Neural progenitor cell (in vitro differentiated cells): Measurements from ENCODE around the gene ZSWIM4. TPM values are rescaled to one million over a fixed set of nuclear protein-coding genes. Genes with fewer than 3 reads are reported as not detected.
A peak's percentile ranks its signal among the peaks of the same experiment; 100 is the strongest.
"Not testable (repeated sequence)": the region's sequence is repeated elsewhere in the genome, so short reads cannot be mapped to it uniquely, and the experiment has no call there.

Experiments
- DNase-seq: peaks from one replicate; pipeline ENCODE4 v3.0.0-alpha.2; 2016; ENCODE audit warnings: low spot score
- H2AFZ ChIP-seq: fragments of 200-600 bp; sonication (generic); replicated peaks from 2 replicates; pipeline ENCODE4 v1.6.1; 2016; ENCODE audit warnings: antibody characterized with exemption
- H3F3A ChIP-seq: fragments of 200-600 bp; sonication (generic); 2 replicates; pipeline ENCODE4 v1.6.1; 2016; ENCODE audit warnings: antibody characterized with exemption, low read depth
- H3K27ac ChIP-seq: fragments of 200-600 bp; sonication (generic); 2 replicates; pipeline ENCODE4 v1.5.1; 2016; ENCODE audit warnings: mild to moderate bottlenecking
- H3K27me3 ChIP-seq: fragments of 200-600 bp; sonication (generic); 2 replicates; pipeline ENCODE4 v1.6.1; 2016; ENCODE audit warnings: mild to moderate bottlenecking, moderate library complexity
- H3K36me3 ChIP-seq: fragments of 200-600 bp; sonication (generic); 2 replicates; pipeline ENCODE4 v1.5.1; 2016
- H3K4me1 ChIP-seq: fragments of 200-600 bp; sonication (generic); 2 replicates; pipeline ENCODE4 v1.6.1; 2016; ENCODE audit warnings: mixed run types
- H3K4me2 ChIP-seq: fragments of 200-600 bp; sonication (generic); 2 replicates; pipeline ENCODE4 v1.6.1; 2016
- H3K4me3 ChIP-seq: fragments of 200-600 bp; sonication (generic); 2 replicates; pipeline ENCODE4 v1.5.1; 2016
- H3K79me2 ChIP-seq: fragments of 200-600 bp; sonication (generic); 2 replicates; pipeline ENCODE4 v1.6.1; 2016; ENCODE audit warnings: low read depth
- H3K9ac ChIP-seq: fragments of 200-600 bp; sonication (generic); 2 replicates; pipeline ENCODE4 v1.6.1; 2016
- H3K9me3 ChIP-seq: fragments of 200-600 bp; sonication (generic); 2 replicates; pipeline ENCODE4 v1.5.1; 2016; ENCODE audit warnings: low read depth
- H4K20me1 ChIP-seq: fragments of 200-600 bp; sonication (generic); 2 replicates; pipeline ENCODE4 v1.6.1; 2016; ENCODE audit warnings: low read depth
- H3K27ac Mint-ChIP-seq: 3 replicates; pipeline ENCODE4 v1.8.0; 2021; ENCODE audit warnings: mixed read lengths
- H3K27me3 Mint-ChIP-seq: 2 replicates; pipeline ENCODE4 v1.8.0; 2022; ENCODE audit warnings: low read depth, mild to moderate bottlenecking, inconsistent platforms, moderate library complexity, mixed read lengths; ENCODE audit not compliant: insufficient read depth
- H3K36me3 Mint-ChIP-seq: 3 replicates; pipeline ENCODE4 v1.8.0; 2021; ENCODE audit warnings: mixed read lengths
- H3K4me1 Mint-ChIP-seq: 3 replicates; pipeline ENCODE4 v1.8.0; 2021; ENCODE audit warnings: mixed read lengths
- H3K4me3 Mint-ChIP-seq: 3 replicates; pipeline ENCODE4 v1.8.0; 2021; ENCODE audit warnings: mild to moderate bottlenecking, moderate library complexity, mixed read lengths
- H3K9me3 Mint-ChIP-seq: 3 replicates; pipeline ENCODE4 v1.8.0; 2020; ENCODE audit warnings: mixed read lengths
- CTCF ChIP-seq: fragments of 200-600 bp; sonication (generic); IDR thresholded peaks from 2 replicates; pipeline ENCODE4 v1.5.1; 2017; ENCODE audit warnings: antibody characterized with exemption, mild to moderate bottlenecking
- EZH2 ChIP-seq: fragments of 200-600 bp; sonication (generic); IDR thresholded peaks from 2 replicates; pipeline ENCODE4 v1.6.1; 2017; ENCODE audit warnings: antibody characterized with exemption, mild to moderate bottlenecking, moderate library complexity
- EZH2phosphoT487 ChIP-seq: fragments of 200-600 bp; sonication (generic); IDR thresholded peaks from 2 replicates; pipeline ENCODE4 v1.6.1; 2017; ENCODE audit warnings: antibody characterized with exemption
- total RNA-seq: library from RNA; depleted of rRNA; stranded (reverse); fragments of >200 nt; gene quantifications from 2 replicates; pipeline ENCODE4 v1.2.3, GENCODE V29; 2015; ENCODE audit warnings: low replicate concordance

Gene ZSWIM4
- total RNA-seq, 1 donor from 2014 or later, result 6.7 TPM

DNA sequence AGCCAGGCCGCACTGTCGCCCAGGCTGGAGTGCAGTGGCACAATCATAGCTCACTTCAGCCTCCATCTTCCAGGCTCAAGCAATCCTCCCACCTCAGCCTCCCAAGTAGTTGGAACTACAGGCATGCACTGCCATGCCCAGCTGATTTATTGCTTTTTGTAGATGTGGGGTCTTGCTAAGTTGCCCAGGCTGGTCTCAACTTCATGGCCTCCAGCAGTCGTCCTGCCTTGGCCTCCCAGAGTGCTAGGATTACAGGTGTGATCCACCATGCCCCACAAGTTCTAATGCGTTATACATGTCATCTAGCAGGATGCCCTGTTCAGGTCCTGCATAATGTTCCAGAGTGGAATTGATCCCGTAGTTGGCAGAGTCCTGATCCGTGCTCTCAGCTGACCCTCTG is 16.4 kb upstream of the ZSWIM4 start:
- Histone ChIP-seq H3K36me3 (no peaks in the 10 kb centered on the region), H3K27ac (no peak overlapping the region), H3F3A (peaks cover 26% of the 10 kb centered on the region), H3K79me2 (peaks cover 28% of the 10 kb centered on the region), H3K4me2 (no peak overlapping the region), H3K4me3 (no peak overlapping the region), H3K9me3 (no peaks in the 10 kb centered on the region), H4K20me1 (peaks cover 18% of the 10 kb centered on the region), H3K9ac (no peak overlapping the region), H3K27me3 (no peaks in the 10 kb centered on the region), H2AFZ (no peak overlapping the region), H3K4me1 (peaks cover 14% of the 10 kb centered on the region)
- Mint-ChIP-seq H3K27ac (no peak overlapping the region), H3K9me3 (no peaks in the 10 kb centered on the region), H3K27me3 (peaks cover 2% of the 10 kb centered on the region), H3K36me3 (peaks cover 24% of the 10 kb centered on the region), H3K4me3 (peak overlapping the region; percentile 25), H3K4me1 (peaks cover 41% of the 10 kb centered on the region)
- TF ChIP-seq CTCF (no peak), EZH2phosphoT487 (no peak), EZH2 (no peak)
- no peak for DNase-seq

- H3K27me3 ChIP-seq, H3K4me3 Mint-ChIP-seq, H3K9me3 Mint-ChIP-seq, H3K27ac ChIP-seq, H3K9me3 ChIP-seq, H3K4me2 ChIP-seq, DNase-seq, H3K27ac Mint-ChIP-seq, H2AFZ ChIP-seq, H3K4me3 ChIP-seq, H3K27me3 Mint-ChIP-seq, H3K36me3 ChIP-seq, H3K9ac ChIP-seq: not testable (repeated sequence)
- peaks cover 16% of the 10 kb centered on the region for H4K20me1 ChIP-seq
- peaks cover 40% of the 10 kb centered on the region for H3K4me1 Mint-ChIP-seq
- H3K4me1 ChIP-seq, result peaks cover 14% of the 10 kb centered on the region
- peaks cover 24% of the 10 kb centered on the region for H3K79me2 ChIP-seq
- peaks cover 21% of the 10 kb centered on the region for H3F3A ChIP-seq
- H3K36me3 Mint-ChIP-seq, result peaks cover 24% of the 10 kb centered on the region
Measured at GRCh38 chr19:13779794-13780193, 15.4 kb upstream of the ZSWIM4 start.

DNA sequence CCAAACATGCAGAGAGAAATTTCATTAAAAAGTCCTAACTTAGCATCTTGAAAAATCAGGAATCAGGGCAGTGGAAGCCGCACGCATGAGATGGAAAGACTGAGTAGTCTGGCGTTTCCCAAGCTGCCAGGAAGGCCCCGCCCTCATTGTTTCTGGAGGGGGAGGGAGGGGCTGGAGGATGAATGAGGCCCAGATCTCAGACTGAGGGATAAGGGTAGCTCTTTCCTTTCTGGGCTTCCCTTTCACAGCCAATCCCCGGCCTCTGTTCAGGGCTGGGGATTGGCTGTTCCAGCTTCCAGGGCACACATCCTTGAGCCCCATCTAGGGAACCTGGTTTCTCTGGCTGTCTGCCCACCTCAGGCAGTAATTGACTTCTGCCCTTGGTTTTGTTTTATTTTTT is 13.7 kb upstream of the ZSWIM4 start:
- H4K20me1 ChIP-seq, result peaks cover 2% of the 10 kb centered on the region
- no peak for TF ChIP-seq CTCF
- TF ChIP-seq EZH2, result no peak
- no peak for TF ChIP-seq EZH2phosphoT487
- H3K9me3 ChIP-seq, result no peaks in the 10 kb centered on the region
- Mint-ChIP-seq H3K27me3 (peaks cover 2% of the 10 kb centered on the region), H3K4me3 (peak overlapping the region; percentile 43), H3K36me3 (peaks cover 20% of the 10 kb centered on the region), H3K27ac (no peak overlapping the region), H3K4me1 (peaks cover 31% of the 10 kb centered on the region), H3K9me3 (no peaks in the 10 kb centered on the region)
- DNase-seq, result peak; percentile 90
- H3K79me2 ChIP-seq, result peaks cover 7% of the 10 kb centered on the region
- no peak overlapping the region for H2AFZ ChIP-seq
- H3K36me3 ChIP-seq, result no peaks in the 10 kb centered on the region
- no peak overlapping the region for H3K9ac ChIP-seq
- no peak overlapping the region for H3K27ac ChIP-seq
- H3K4me2 ChIP-seq, result peak overlapping the region; percentile 35
- peaks cover 7% of the 10 kb centered on the region for H3K4me1 ChIP-seq
- H3K4me3 ChIP-seq, result no peak overlapping the region
- peaks cover 19% of the 10 kb centered on the region for H3F3A ChIP-seq
- H3K27me3 ChIP-seq, result no peaks in the 10 kb centered on the region

DNA sequence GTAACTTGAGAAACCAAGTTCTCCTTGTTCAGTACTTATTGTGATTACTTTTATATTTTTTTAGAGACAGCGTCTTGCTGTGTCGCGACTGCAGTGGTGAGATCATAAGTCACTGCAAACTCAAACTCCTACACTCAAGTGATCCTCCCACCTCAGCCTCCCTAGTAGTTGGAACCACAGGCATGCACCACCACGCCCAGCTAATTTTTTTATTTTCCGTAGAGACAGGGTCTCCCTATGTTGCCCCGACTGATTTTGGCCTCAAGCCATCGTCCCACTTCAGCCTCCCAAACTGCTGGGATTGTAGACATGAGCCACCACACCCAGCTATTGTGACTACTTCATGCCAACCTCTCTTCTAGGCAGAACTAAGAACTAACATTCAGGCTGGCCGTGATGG is 12.7 kb upstream of the ZSWIM4 start:
- no peak overlapping the region for H3K27ac Mint-ChIP-seq
- H3K9me3 Mint-ChIP-seq, result no peaks in the 10 kb centered on the region
- Histone ChIP-seq H3K36me3 (no peaks in the 10 kb centered on the region), H2AFZ (no peak overlapping the region), H3K4me3 (no peak overlapping the region), H3K27ac (no peak overlapping the region), H3K4me1 (peaks cover 7% of the 10 kb centered on the region), H3K9ac (no peak overlapping the region), H3F3A (peaks cover 19% of the 10 kb centered on the region), H3K9me3 (no peaks in the 10 kb centered on the region), H3K4me2 (no peak overlapping the region), H4K20me1 (no peaks in the 10 kb centered on the region), H3K27me3 (no peaks in the 10 kb centered on the region), H3K79me2 (no peaks in the 10 kb centered on the region)
- peaks cover 2% of the 10 kb centered on the region for H3K27me3 Mint-ChIP-seq
- DNase-seq, result no peak
- TF ChIP-seq EZH2phosphoT487 (no peak), EZH2 (no peak), CTCF (no peak)
- peak overlapping the region; percentile 31 for H3K4me3 Mint-ChIP-seq
- H3K36me3 Mint-ChIP-seq, result peaks cover 18% of the 10 kb centered on the region
- peaks cover 29% of the 10 kb centered on the region for H3K4me1 Mint-ChIP-seq
